ENCODE measurements around the gene BMAL1. TPM values are rescaled to one million over a fixed set of nuclear protein-coding genes. Genes with fewer than 3 reads are reported as not detected.

The BMAL1 gene
- total RNA-seq, 6 experiments from 2014 or later, result 6.9 to 10.4 (median 7.5) TPM

DNA sequence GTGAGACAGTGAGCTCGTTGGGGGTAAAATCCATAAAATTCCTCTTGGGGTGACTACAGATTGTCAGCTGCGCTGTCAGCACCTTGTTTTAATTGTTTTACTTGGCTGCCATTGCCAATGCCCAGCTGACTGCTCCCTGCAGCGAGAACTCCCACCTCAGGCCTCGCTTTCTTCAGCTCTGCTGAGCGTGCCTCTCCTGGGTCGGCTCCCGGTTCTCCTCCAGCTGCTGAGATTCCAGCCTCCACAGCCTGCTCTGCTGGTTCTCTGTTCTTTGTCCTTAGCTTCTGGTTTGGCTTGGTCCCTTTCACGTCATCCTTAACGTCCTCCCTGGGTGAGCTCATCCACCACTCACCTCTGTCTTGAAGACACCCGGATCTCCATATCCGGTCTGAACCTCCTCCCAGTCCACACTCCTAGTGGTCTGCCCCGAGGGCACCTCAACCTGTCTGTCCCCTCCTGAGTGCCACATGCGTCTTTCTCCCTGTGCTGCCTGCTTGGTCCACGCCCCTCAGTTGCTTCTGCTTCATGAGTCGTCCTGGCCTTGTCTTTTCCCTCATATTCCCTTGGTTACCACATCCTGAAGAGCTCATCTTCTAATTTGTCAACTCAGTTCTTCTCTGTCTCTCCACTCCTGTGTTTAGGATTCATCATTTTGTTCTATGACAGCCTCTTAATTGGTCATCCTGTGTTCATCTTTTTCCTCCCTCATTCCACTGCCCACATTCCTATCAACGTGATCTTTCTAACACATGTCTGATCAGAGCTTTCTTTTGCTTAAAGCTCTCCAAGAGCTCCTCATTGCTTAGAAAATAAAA, 35.6 kb downstream of the BMAL1 start:
- H3K9me3 Mint-ChIP-seq, result peaks cover 5% of the 10 kb centered on the region; the same call in 1 of the 2 replicates
- DNase-seq, result peak; percentile 17
- H3K4me1 Mint-ChIP-seq (ENCODE audit: low read depth), result peaks cover 43% of the 10 kb centered on the region
- H3K4me3 Mint-ChIP-seq, result no peak overlapping the region
- H3K27ac Mint-ChIP-seq, result no peak overlapping the region
- no peaks in the 10 kb centered on the region for H3K27me3 Mint-ChIP-seq (ENCODE audit: insufficient read depth)
- peaks cover 23% of the 10 kb centered on the region for H3K36me3 Mint-ChIP-seq (ENCODE audit: low read depth)
- TF ChIP-seq, protein P1, sequence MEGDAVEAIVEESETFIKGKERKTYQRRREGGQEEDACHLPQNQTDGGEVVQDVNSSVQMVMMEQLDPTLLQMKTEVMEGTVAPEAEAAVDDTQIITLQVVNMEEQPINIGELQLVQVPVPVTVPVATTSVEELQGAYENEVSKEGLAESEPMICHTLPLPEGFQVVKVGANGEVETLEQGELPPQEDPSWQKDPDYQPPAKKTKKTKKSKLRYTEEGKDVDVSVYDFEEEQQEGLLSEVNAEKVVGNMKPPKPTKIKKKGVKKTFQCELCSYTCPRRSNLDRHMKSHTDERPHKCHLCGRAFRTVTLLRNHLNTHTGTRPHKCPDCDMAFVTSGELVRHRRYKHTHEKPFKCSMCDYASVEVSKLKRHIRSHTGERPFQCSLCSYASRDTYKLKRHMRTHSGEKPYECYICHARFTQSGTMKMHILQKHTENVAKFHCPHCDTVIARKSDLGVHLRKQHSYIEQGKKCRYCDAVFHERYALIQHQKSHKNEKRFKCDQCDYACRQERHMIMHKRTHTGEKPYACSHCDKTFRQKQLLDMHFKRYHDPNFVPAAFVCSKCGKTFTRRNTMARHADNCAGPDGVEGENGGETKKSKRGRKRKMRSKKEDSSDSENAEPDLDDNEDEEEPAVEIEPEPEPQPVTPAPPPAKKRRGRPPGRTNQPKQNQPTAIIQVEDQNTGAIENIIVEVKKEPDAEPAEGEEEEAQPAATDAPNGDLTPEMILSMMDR (IDR thresholded peaks at IDR 0.05), result no peak

DNA sequence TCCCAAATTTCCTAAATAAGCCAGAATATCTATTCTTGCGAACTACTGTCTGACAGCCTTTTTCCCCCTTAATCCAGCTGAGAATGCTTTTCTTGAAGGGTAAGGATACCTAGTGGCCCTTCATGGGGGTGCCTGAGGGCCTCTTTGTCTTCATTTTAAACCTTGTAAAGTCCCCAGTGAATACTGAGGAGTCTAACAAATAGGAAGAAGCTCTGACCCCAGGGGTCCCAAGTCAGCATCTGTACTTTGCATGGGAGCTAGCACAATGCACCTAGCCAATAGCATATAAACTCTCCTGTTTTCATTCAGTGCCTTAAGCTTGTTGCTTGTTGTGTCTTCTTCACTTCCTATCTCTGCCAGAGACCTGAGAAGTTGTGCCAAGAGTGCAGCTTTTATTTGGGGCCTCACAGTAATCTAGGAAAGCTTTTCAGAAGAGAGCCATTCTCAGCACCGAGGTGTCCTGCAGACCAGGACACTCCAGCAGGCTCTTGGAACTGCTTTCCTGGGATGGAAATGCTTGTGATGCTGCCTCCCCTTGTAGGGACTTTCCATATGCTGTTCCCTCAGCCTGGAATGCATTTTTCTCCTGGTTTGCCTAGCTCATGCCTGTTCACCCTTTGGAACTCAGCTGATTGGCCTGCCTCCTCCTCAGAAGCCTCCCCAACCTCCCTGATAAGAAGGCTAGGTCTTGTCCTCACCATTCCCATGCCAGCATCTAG, 37.2 kb downstream of the BMAL1 start:
- Mint-ChIP-seq H3K4me1 (ENCODE audit: low read depth) (peaks cover 51% of the 10 kb centered on the region), H3K27me3 (ENCODE audit: insufficient read depth) (no peaks in the 10 kb centered on the region)
- no peak for DNase-seq

DNA sequence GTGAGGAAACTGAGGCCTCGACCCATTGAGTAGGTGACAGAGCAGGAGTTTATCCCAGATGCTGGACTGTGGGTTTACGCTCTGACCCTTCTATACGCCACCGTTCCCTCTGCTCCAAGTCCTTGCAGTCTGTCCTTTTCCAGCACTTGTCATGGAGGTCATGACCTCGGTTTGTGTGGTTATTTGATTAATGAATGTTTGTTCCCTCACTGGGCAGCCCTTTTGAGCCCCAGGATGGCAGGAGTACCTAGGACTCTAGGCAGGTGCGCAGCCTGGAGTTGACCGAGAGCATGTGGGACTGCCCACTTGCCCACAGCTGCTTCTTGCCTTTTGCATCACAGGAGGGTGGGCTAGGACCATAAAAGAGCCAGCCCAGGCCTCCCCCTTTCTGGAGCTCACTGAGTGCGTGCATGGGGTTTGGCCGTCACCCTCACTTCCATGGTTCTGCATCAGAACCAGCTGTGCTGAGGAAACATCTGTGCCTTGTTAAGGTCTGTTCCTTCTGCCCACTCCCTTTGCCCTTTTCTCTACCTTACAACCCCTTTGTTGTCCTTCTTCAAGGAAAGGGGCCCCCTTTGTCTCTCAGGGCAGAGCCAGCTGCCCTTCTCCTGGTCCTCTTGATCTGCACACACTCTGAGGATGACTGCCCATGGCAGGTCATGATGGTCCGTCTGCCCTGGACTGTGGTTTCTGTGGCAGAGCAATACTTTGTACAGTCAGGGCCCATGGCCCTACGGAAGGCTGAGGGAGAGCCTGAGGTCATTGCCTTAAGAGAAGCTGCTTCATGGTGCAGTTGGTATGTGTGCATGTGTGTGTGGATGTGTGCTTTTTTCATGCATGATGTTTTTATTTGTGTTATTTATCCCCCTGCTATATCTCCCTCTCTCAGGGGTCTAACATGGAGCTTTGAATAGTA, 38.2 kb downstream of the BMAL1 start:
- no peak for DNase-seq
- Mint-ChIP-seq H3K27me3 (ENCODE audit: insufficient read depth) (no peaks in the 10 kb centered on the region), H3K9me3 (peaks cover 5% of the 10 kb centered on the region; the same call in 1 of the 2 replicates), H3K4me1 (ENCODE audit: low read depth) (peaks cover 59% of the 10 kb centered on the region), H3K36me3 (ENCODE audit: low read depth) (peaks cover 16% of the 10 kb centered on the region), H3K27ac (peak overlapping the region; percentile 71), H3K4me3 (no peak overlapping the region; the same call in 1 of the 2 replicates)
- TF ChIP-seq, protein P1 (IDR thresholded peaks at IDR 0.05), result no peak

More for the DNA sequence above, 37.2 kb downstream of the BMAL1 start:
- no peak overlapping the region for H3K4me3 Mint-ChIP-seq
- H3K27ac Mint-ChIP-seq, result no peak overlapping the region
- peaks cover 23% of the 10 kb centered on the region for H3K36me3 Mint-ChIP-seq (ENCODE audit: low read depth)
- TF ChIP-seq, protein P1 (IDR thresholded peaks at IDR 0.05), result no peak
- peaks cover 5% of the 10 kb centered on the region; the same call in 1 of the 2 replicates for H3K9me3 Mint-ChIP-seq

DNA sequence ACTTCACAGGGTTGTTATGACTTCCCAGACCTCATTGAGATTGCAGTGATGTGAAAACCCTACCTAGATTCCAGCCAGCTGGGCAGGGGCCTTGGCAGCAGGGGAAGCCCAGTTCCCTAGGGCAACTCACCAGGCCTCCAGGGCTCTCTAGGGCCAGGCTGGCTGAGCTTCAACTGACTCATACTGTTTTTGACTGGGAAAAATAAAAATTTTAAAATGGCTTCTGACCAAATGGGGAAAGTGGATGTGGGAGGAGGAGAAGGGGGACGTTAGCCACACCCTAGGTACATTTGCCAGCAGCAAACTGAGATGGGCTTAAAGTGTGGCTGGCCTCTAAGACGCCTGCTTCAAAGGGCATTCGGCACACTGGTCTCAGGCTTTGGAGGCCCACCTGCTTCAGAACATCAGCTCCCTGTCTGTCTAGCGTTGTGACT, 39.0 kb downstream of the BMAL1 start:
- peaks cover 11% of the 10 kb centered on the region for H3K36me3 Mint-ChIP-seq (ENCODE audit: low read depth)
- TF ChIP-seq, protein P1 (IDR thresholded peaks at IDR 0.05), result no peak
- peak; percentile 60 for DNase-seq
- peaks cover 5% of the 10 kb centered on the region; the same call in 1 of the 2 replicates for H3K9me3 Mint-ChIP-seq
- peak overlapping the region; percentile 71 for H3K27ac Mint-ChIP-seq
- H3K4me3 Mint-ChIP-seq, result no peak overlapping the region
- no peaks in the 10 kb centered on the region for H3K27me3 Mint-ChIP-seq (ENCODE audit: insufficient read depth)
- peaks cover 60% of the 10 kb centered on the region for H3K4me1 Mint-ChIP-seq (ENCODE audit: low read depth)

Data from HFFc6 (cell line).